HEK293 (cell line): ENCODE measurements around the gene CDR2L.

Experiments used
- ATF2 ChIP-seq: fragments of 450-650 bp; formaldehyde crosslinking; IDR thresholded peaks from 2 replicates; pipeline ENCODE4 v1.5.1; 2016; ENCODE audit warnings: missing biosample characterization, missing genetic modification characterization, low read depth
- CTCF ChIP-seq: fragments of 450-650 bp; formaldehyde crosslinking; IDR thresholded peaks from 2 replicates; pipeline ENCODE4 v1.5.1; 2016; ENCODE audit warnings: missing biosample characterization, missing genetic modification characterization
- GFI1B ChIP-seq: fragments of 450-650 bp; formaldehyde crosslinking; IDR thresholded peaks from 2 replicates; pipeline ENCODE4 v1.5.1; 2016; ENCODE audit warnings: missing biosample characterization, missing genetic modification characterization
- MYNN ChIP-seq: fragments of 450-650 bp; formaldehyde crosslinking; IDR thresholded peaks from 2 replicates; pipeline ENCODE4 v1.5.1; 2016; ENCODE audit warnings: missing biosample characterization, missing genetic modification characterization, borderline replicate concordance
- ZNF148 ChIP-seq: fragments of 450-650 bp; formaldehyde crosslinking; IDR thresholded peaks from 2 replicates; pipeline ENCODE4 v1.5.0; 2017; ENCODE audit warnings: missing biosample characterization, missing genetic modification characterization, borderline replicate concordance
- ZNF362 ChIP-seq: fragments of 450-650 bp; formaldehyde crosslinking; IDR thresholded peaks from 2 replicates; pipeline ENCODE4 v1.5.1; 2016; ENCODE audit warnings: missing biosample characterization, missing genetic modification characterization
- ZSCAN18 ChIP-seq: fragments of 450-650 bp; formaldehyde crosslinking; IDR thresholded peaks from 2 replicates; pipeline ENCODE4 v1.5.1; 2016; ENCODE audit warnings: missing biosample characterization, missing genetic modification characterization

GRCh38 chr17:74950207-74950606 lies 37.2 kb upstream of the CDR2L start:
- TF ChIP-seq ATF2 (tag by site-specific recombination) (no peak), CTCF (tag by site-specific recombination) (no peak), ZNF148 (tag by site-specific recombination) (no peak), GFI1B (tag by site-specific recombination) (no peak), MYNN (tag by site-specific recombination) (no peak), ZSCAN18 (tag by site-specific recombination) (no peak), ZNF362 (tag by site-specific recombination) (no peak)
